T47D (cell line): ENCODE data around the gene ZFP62.

Experiments
- DNase-seq, 2 experiments: peaks; one replicate each; pipeline versions ENCODE4 v3.0.0 to v3.0.0-alpha.2; 2011 to 2012; ENCODE audit warnings: low read depth in 1 of 2, low spot score in 1 of 2
- JUND ChIP-seq: IDR thresholded peaks from 2 replicates; pipeline ENCODE4 v1.6.1; 2012; ENCODE audit warnings: low read depth
- in situ Hi-C: cut with HindIII; loops from 2 replicates; pipeline ENCODE4 v1.10.0; 2016; ENCODE audit warnings: low sequenced_read_pairs, low pct_unique_long_range_greater_than_20kb

ZFP62 gene

GRCh38 chr5:180820788-180821321 is 40.2 kb downstream of the ZFP62 start:
- no peak for TF ChIP-seq JUND
- no peak for DNase-seq
- in situ Hi-C loops = no loop called here

- DNase-seq = no peak
- in situ Hi-C loops = no loop called here
Measured at GRCh38 chr5:180818677-180819341, 42.3 kb downstream of the ZFP62 start.

GRCh38 chr5:180817893-180818674 is 43.0 kb downstream of the ZFP62 start:
- no peak for DNase-seq
- in situ Hi-C loops = no loop called here
- no peak for TF ChIP-seq JUND

More at GRCh38 chr5:180818677-180819341, 42.3 kb downstream of the ZFP62 start:
- no peak for TF ChIP-seq JUND

GRCh38 chr5:180816608-180817534 is 44.2 kb downstream of the ZFP62 start:
- no peak for DNase-seq
- no peak for TF ChIP-seq JUND
- in situ Hi-C loops = no loop called here

- DNase-seq = no peak
Measured at GRCh38 chr5:180815293-180815917, 45.7 kb downstream of the ZFP62 start.

GRCh38 chr5:180813420-180813819 is 47.7 kb downstream of the ZFP62 start:
- no peak for TF ChIP-seq JUND
- no peak for DNase-seq
- in situ Hi-C loops = no loop called here

More at GRCh38 chr5:180815293-180815917, 45.7 kb downstream of the ZFP62 start:
- in situ Hi-C loops = no loop called here
- no peak for TF ChIP-seq JUND

GRCh38 chr5:180811623-180812124 is 49.4 kb downstream of the ZFP62 start:
- in situ Hi-C loops = no loop called here

GRCh38 chr5:180810959-180811622 is 50.0 kb downstream of the ZFP62 start:
- no peak for TF ChIP-seq JUND
- DNase-seq = no peak

More at GRCh38 chr5:180811623-180812124, 49.4 kb downstream of the ZFP62 start:
- TF ChIP-seq JUND = no peak
- peak in 1 of 2 experiments; percentile 87 for DNase-seq

GRCh38 chr5:180810210-180810958 is 50.7 kb downstream of the ZFP62 start:
- peak; percentile 81 to 96 for DNase-seq
- TF ChIP-seq JUND = no peak
- in situ Hi-C loops = no loop called here

More at GRCh38 chr5:180810959-180811622, 50.0 kb downstream of the ZFP62 start:
- in situ Hi-C loops = no loop called here

- TF ChIP-seq JUND = no peak
- peak; percentile 76 to 94 for DNase-seq
- in situ Hi-C loops = no loop called here
Measured at GRCh38 chr5:180809403-180810209, 51.5 kb downstream of the ZFP62 start.
